Measurements from ENCODE around the gene RAI1.

Gene RAI1

GRCh38 chr17:17661134-17661533 is 20.1 kb upstream of the RAI1 start:
- no peak for DNase-seq
- peaks cover 0 to 14% (median 4%) of the 10 kb centered on the region in 3 donors for H3K9me3 ChIP-seq
- TF ChIP-seq, protein P1, sequence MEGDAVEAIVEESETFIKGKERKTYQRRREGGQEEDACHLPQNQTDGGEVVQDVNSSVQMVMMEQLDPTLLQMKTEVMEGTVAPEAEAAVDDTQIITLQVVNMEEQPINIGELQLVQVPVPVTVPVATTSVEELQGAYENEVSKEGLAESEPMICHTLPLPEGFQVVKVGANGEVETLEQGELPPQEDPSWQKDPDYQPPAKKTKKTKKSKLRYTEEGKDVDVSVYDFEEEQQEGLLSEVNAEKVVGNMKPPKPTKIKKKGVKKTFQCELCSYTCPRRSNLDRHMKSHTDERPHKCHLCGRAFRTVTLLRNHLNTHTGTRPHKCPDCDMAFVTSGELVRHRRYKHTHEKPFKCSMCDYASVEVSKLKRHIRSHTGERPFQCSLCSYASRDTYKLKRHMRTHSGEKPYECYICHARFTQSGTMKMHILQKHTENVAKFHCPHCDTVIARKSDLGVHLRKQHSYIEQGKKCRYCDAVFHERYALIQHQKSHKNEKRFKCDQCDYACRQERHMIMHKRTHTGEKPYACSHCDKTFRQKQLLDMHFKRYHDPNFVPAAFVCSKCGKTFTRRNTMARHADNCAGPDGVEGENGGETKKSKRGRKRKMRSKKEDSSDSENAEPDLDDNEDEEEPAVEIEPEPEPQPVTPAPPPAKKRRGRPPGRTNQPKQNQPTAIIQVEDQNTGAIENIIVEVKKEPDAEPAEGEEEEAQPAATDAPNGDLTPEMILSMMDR (IDR thresholded peaks at IDR 0.05): no peak
- no peaks in the 10 kb centered on the region for H3K36me3 ChIP-seq
- intact Hi-C loops (cut with DNase I; ENCODE audit: low total_unique reads): no loop called here
- H3K4me3 ChIP-seq: no peak overlapping the region
- H3K27me3 ChIP-seq: peaks cover 0 to 3% of the 10 kb centered on the region in 2 donors
- peaks cover 0 to 6% (median 1%) of the 10 kb centered on the region in 4 donors for H3K4me1 ChIP-seq
- H3K27ac ChIP-seq: no peak overlapping the region

DNA sequence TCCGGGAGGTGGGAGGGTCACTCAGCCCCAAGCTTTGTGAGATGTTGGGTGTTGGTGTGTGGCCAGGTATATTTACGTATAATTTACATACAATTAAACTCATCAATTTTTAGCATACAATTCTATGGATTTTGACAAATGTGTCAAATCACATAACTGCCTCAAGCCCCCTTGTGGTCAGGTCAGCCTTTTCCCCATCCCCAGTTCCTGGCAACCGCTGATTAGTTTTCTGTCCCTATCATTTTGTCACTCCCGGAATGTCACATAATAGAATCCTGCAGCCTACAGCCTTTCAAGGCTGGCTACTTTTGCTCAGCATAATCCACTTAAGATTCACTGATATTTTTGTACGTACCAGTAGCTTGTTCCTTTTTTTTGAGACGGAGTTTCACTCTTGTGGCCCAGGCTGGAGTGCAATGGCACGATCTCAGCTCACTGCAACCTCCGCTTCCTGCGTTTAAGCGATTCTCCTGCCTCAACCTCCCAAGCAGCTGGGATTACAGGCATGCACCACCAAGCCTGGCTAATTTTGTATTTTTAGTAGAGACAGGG is 19.3 kb upstream of the RAI1 start:
- Histone ChIP-seq H3K4me3 (no peak overlapping the region), H3K36me3 (no peaks in the 10 kb centered on the region), H3K27ac (no peak overlapping the region), H3K27me3 (peaks cover 0 to 3% of the 10 kb centered on the region in 2 donors), H3K4me1 (peaks cover 0 to 6% (median 1%) of the 10 kb centered on the region in 4 donors), H3K9me3 (peaks cover 0 to 12% (median 4%) of the 10 kb centered on the region in 3 donors)
- intact Hi-C loops (cut with DNase I; ENCODE audit: low total_unique reads): no loop called here
- TF ChIP-seq, protein P1 (IDR thresholded peaks at IDR 0.05): no peak
- no peak for DNase-seq

- DNase-seq: no peak
- Histone ChIP-seq H3K9me3 (peaks cover 0 to 9% (median 4%) of the 10 kb centered on the region in 3 donors), H3K27me3 (peaks cover 0 to 3% of the 10 kb centered on the region in 2 donors), H3K27ac (no peak overlapping the region), H3K4me3 (no peak overlapping the region), H3K4me1 (peaks cover 0 to 6% (median 1%) of the 10 kb centered on the region in 4 donors), H3K36me3 (no peaks in the 10 kb centered on the region)
- TF ChIP-seq, protein P1 (IDR thresholded peaks at IDR 0.05): no peak
- intact Hi-C loops (cut with DNase I; ENCODE audit: low total_unique reads): no loop called here
Measured at GRCh38 chr17:17663160-17664063, 17.8 kb upstream of the RAI1 start.

DNA sequence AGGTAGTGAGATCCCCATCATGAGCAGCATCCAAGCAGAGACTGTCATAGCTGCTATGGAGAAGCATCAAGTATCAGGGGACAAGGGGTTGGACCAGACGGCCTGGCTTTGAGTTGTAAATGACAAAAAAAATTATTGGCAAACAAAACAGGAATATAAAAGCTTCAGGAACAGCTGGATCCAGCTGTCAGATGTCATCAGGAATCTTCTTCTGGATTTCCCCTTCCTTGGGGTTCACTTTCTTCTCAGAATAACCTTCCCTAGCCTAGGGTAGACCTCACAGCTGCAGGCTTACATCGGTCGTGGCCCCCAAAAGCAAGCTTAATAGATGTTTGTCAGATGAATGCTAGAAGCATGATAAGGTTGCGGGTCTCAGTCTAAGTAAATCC is 17.2 kb upstream of the RAI1 start:
- Histone ChIP-seq H3K4me3 (no peak overlapping the region), H3K9me3 (peaks cover 0 to 9% (median 4%) of the 10 kb centered on the region in 3 donors), H3K4me1 (peaks cover 0 to 6% (median 1%) of the 10 kb centered on the region in 4 donors), H3K27ac (no peak overlapping the region), H3K36me3 (no peaks in the 10 kb centered on the region), H3K27me3 (peaks cover 0 to 3% of the 10 kb centered on the region in 2 donors)
- intact Hi-C loops (cut with DNase I; ENCODE audit: low total_unique reads): no loop called here
- TF ChIP-seq, protein P1 (IDR thresholded peaks at IDR 0.05): no peak
- no peak for DNase-seq

GRCh38 chr17:17665255-17665654 is 16.0 kb upstream of the RAI1 start:
- no peak for DNase-seq
- H3K4me3 ChIP-seq: no peak overlapping the region
- TF ChIP-seq, protein P1 (IDR thresholded peaks at IDR 0.05): no peak
- peaks cover 0 to 6% (median 1%) of the 10 kb centered on the region in 4 donors for H3K4me1 ChIP-seq
- no peaks in the 10 kb centered on the region for H3K9me3 ChIP-seq
- H3K27ac ChIP-seq: no peak overlapping the region
- peaks cover 0 to 3% of the 10 kb centered on the region in 2 donors for H3K27me3 ChIP-seq
- H3K36me3 ChIP-seq: no peaks in the 10 kb centered on the region
- intact Hi-C loops (cut with DNase I; ENCODE audit: low total_unique reads): no loop called here

Data from tibial artery (tissue), 4 donors.